Endothelial cell (in vitro differentiated cells): ENCODE measurements around the gene CTDNEP1. TPM values are rescaled to one million over a fixed set of nuclear protein-coding genes. Genes with fewer than 3 reads are reported as not detected.

Source experiments
- DNase-seq: peaks from one replicate; pipeline ENCODE4 v3.0.0; 2021; ENCODE audit warnings: low spot score
- H3K27ac Mint-ChIP-seq: one replicate; pipeline ENCODE4 v1.8.0; 2021; ENCODE audit warnings: mixed read lengths, inconsistent platforms; ENCODE audit not compliant: unreplicated experiment
- H3K27me3 Mint-ChIP-seq: one replicate; pipeline ENCODE4 v1.8.0; 2021; ENCODE audit warnings: mild to moderate bottlenecking, moderate library complexity, mixed read lengths, inconsistent platforms; ENCODE audit not compliant: unreplicated experiment
- H3K36me3 Mint-ChIP-seq: one replicate; pipeline ENCODE4 v1.8.0; 2021; ENCODE audit warnings: mild to moderate bottlenecking, low read depth, mixed read lengths, inconsistent platforms; ENCODE audit not compliant: unreplicated experiment
- H3K4me1 Mint-ChIP-seq: one replicate; pipeline ENCODE4 v1.8.0; 2021; ENCODE audit warnings: mild to moderate bottlenecking, mixed read lengths, inconsistent platforms; ENCODE audit not compliant: unreplicated experiment
- H3K4me3 Mint-ChIP-seq: one replicate; pipeline ENCODE4 v1.8.0; 2021; ENCODE audit warnings: mild to moderate bottlenecking, mixed read lengths, inconsistent platforms; ENCODE audit not compliant: unreplicated experiment
- H3K9me3 Mint-ChIP-seq: one replicate; pipeline ENCODE4 v1.8.0; 2021; ENCODE audit warnings: mixed read lengths, inconsistent platforms; ENCODE audit not compliant: unreplicated experiment
- CTCF ChIP-seq: fragments of 200-600 bp; sonication (generic); IDR thresholded peaks from one replicate; pipeline ENCODE4 v1.5.0; 2021; ENCODE audit warnings: antibody characterized with exemption; ENCODE audit not compliant: unreplicated experiment
- total RNA-seq: library from RNA; stranded (reverse); fragmentation: NEBNext Ultra II Directional; extraction: Animal tissue kit (Norgen Biotek cat#: 25700); gene quantifications from one replicate; pipeline ENCODE4 v1.2.1, GENCODE V29; 2021; ENCODE audit not compliant: unreplicated experiment

Gene CTDNEP1
- total RNA-seq, 1 donor from 2014 or later = 148 TPM

- peaks cover 9% of the 10 kb centered on the region for H3K36me3 Mint-ChIP-seq
- H3K9me3 Mint-ChIP-seq = no peaks in the 10 kb centered on the region
- H3K27ac Mint-ChIP-seq = peak overlapping the region; percentile 77
- DNase-seq = peak; percentile 26
- H3K4me3 Mint-ChIP-seq = peak overlapping the region; percentile 93
- H3K4me1 Mint-ChIP-seq = peaks cover 17% of the 10 kb centered on the region
- peaks cover 9% of the 10 kb centered on the region for H3K27me3 Mint-ChIP-seq
- TF ChIP-seq CTCF = no peak
Observed at GRCh38 chr17:7261379-7262191, 10.1 kb upstream of the CTDNEP1 start.

DNA sequence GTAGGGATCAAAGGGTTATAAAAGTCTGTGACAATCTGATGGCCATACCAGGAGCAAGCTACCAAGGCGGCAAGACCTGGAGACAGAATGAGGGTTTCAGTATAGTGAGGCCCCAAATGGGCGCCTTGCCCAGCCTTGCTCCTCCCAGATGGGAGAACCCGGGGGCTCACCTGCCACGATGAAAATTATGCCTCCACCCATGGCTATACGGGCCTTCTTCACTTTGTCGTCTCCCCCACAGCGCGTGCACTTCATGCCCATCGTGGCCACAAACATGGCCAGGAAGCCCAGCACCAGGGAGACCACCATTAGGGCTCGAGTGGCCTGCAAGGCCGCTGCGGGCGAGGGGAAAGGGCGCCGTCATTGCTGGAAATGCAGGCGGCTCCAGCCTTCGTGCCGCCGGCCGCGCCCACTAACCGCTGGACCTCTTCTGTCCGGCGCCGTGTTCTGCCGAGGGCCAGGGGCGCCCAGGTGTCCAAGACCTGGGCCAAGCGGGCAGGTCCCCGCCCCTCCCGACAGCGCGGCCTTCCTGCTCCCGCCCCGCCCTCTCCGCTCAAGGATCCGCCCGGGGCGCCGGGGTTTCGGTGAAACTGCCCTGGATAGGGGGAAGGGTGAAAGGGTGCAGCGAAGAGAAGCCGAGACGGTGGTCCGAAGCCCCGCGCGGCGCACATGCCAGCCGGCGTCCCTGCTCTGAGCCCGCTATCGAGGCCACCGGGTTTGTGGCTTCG lies 9.3 kb upstream of the CTDNEP1 start:
- DNase-seq = peak; percentile 31
- Mint-ChIP-seq H3K27me3 (peaks cover 11% of the 10 kb centered on the region), H3K9me3 (no peaks in the 10 kb centered on the region), H3K4me3 (no peak overlapping the region), H3K27ac (no peak overlapping the region), H3K4me1 (peaks cover 17% of the 10 kb centered on the region), H3K36me3 (peaks cover 14% of the 10 kb centered on the region)
- TF ChIP-seq CTCF = no peak

- Mint-ChIP-seq H3K4me1 (peaks cover 17% of the 10 kb centered on the region), H3K27ac (no peak overlapping the region), H3K9me3 (no peaks in the 10 kb centered on the region), H3K36me3 (peaks cover 14% of the 10 kb centered on the region), H3K27me3 (peaks cover 11% of the 10 kb centered on the region), H3K4me3 (peak overlapping the region; percentile 73)
- no peak for TF ChIP-seq CTCF
- no peak for DNase-seq
Observed at GRCh38 chr17:7260151-7260550, 8.6 kb upstream of the CTDNEP1 start.

DNA sequence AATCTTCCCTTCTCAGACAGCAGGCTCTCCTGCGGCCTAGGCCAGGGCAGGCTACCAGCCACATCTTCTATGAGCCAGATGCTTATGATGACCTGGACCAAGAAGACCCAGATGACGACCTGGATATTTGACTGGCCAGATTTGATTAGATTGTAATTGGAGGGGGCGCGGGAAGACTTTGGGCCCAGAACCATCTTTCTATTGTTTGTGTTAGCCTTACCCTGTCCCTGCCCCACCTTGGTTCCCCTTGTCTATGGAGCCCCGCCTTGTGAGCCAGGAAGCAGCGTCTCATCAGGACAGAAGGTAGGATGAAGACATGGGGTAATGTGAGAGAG lies 8.0 kb upstream of the CTDNEP1 start:
- Mint-ChIP-seq H3K27ac (peak overlapping the region; percentile 57), H3K36me3 (peaks cover 19% of the 10 kb centered on the region), H3K4me1 (peaks cover 17% of the 10 kb centered on the region), H3K4me3 (peak overlapping the region; percentile 42), H3K27me3 (peaks cover 12% of the 10 kb centered on the region), H3K9me3 (no peaks in the 10 kb centered on the region)
- DNase-seq = no peak
- no peak for TF ChIP-seq CTCF
